T-helper 1 cell treated with Interleukin-12 subunit alpha and Interleukin-12 subunit beta and Interleukin-4 antibody, amounts not matched to agents 30 ng/mL and 1 ng/mL, for 36 hours (primary cell): ENCODE results near the gene CRIM1. TPM values are rescaled to one million over a fixed set of nuclear protein-coding genes. Genes with fewer than 3 reads are reported as not detected.

Experiments used
- intact Hi-C: fragments of 100-400 bp; cut with micrococcal nuclease; formaldehyde crosslinking; loops from one replicate; pipeline ENCODE4 v1.15.1; 2024
- total RNA-seq: library from RNA; stranded (reverse); gene quantifications from 2 replicates; pipeline ENCODE4 v1.2.3, GENCODE V29; 2022

CRIM1 gene
- total RNA-seq, 1 donor from 2014 or later: 11.4 TPM

- intact Hi-C loops: no loop called here
Measured at GRCh38 chr2:36371070-36371874, 15.7 kb downstream of the CRIM1 start.

DNA sequence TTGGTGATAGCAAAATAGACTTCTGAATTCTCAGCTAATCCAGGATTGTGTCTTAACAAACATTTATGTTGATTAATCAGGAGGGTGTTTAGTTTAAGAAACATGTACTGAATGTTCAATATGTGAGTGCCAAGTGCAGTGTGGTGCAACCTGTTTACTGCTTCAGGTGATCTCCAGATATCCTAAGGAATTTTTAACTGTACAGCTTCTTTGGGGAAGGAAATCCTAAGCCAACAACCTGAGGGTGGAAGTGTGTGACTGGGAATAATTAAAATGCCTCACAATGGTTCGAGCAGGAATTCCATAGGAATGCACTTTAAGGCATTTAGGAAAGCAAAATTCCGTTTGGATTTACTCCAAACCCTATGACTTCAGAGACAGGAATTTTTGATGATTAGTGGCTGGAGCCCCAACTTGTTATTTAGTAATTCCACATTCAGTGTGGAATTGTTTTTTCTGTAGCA lies 16.4 kb downstream of the CRIM1 start:
- intact Hi-C loops: no loop called here

DNA sequence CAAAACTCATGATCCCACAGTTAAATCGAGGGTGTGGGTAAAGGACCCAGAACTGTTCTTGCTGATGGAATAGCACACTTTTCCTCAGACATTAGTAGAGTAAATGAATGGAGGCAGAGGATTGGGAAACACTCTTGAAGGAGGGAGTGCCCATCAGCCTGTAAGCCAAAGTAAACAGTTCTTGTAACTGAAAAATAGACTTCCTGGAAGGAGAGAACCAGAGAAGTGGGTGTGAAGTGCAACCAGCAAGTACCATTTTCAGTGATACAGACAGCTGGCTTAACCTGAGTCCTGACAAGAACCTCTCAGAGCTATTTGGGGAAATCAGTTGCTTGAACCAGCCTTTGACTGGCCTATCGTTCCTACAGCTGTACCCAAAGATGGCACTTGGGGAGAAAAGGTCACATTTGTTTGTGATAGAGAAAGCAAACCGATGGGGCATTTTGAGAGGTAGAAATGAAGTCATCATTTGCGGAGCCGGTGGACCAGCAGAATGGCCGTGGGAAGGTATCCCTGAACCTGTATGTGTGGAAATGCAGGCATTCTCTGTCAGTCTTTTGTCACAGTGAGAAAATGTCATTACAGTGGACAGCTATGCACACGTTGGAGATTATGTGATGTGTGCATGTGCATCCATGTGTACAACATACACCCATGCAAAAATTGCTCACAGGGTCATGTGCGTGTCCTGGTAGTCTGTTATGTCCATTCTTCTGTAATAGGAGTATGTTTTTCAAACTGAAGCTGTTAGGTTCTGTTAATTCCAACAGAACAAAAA lies 17.8 kb downstream of the CRIM1 start:
- intact Hi-C loops: no loop called here

- intact Hi-C loops: no loop called here
Measured at GRCh38 chr2:36374585-36374984, 19.0 kb downstream of the CRIM1 start.

GRCh38 chr2:36376319-36376765 lies 20.8 kb downstream of the CRIM1 start:
- intact Hi-C loops: no loop called here

- intact Hi-C loops: no loop called here
Measured at GRCh38 chr2:36376992-36377738, 21.6 kb downstream of the CRIM1 start.

- intact Hi-C loops: no loop called here
Measured at GRCh38 chr2:36379710-36380448, 24.3 kb downstream of the CRIM1 start.

GRCh38 chr2:36380624-36381481 lies 25.3 kb downstream of the CRIM1 start:
- intact Hi-C loops: no loop called here

- intact Hi-C loops: no loop called here
Measured at GRCh38 chr2:36381993-36382392, 26.4 kb downstream of the CRIM1 start.

DNA sequence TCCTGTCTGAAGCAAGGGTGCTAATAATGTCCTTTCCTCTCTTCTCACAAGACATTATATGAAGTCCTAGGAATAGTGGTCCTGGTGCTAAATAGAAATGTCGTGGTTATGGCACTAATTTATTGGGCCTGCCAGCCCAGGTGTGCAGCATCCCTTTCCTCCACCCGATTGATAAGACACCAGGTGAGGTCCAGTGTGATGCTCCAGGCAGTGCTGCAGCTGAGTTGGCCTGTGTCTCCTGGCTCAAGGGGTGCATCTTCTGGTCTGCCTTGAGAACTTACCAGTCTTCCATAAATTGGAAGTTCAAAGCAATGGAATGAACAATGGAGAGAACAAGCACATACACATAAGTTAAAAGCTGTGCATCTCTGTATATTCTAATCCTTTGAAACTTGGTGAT lies 26.9 kb downstream of the CRIM1 start:
- intact Hi-C loops: no loop called here

GRCh38 chr2:36383726-36384125 lies 28.1 kb downstream of the CRIM1 start:
- intact Hi-C loops: no loop called here

DNA sequence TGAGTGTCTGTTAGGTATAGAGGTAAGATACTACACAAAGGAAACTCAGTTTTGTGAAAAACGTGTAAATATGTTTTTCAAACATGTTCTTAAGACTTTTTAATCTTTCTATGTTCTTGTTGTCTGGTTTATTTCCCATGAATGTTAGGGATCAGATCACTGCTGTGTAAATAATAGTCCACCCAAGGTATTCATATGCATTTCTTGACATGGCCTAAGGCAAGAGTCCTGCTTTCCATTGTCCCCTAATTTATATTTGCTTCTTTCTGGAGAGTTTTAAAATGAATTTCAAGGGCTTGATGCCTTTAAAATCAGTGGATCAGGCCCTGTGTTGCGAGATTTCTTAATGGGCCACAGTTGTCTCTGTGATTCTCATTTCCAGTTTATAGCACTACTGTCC lies 28.9 kb downstream of the CRIM1 start:
- intact Hi-C loops: no loop called here

DNA sequence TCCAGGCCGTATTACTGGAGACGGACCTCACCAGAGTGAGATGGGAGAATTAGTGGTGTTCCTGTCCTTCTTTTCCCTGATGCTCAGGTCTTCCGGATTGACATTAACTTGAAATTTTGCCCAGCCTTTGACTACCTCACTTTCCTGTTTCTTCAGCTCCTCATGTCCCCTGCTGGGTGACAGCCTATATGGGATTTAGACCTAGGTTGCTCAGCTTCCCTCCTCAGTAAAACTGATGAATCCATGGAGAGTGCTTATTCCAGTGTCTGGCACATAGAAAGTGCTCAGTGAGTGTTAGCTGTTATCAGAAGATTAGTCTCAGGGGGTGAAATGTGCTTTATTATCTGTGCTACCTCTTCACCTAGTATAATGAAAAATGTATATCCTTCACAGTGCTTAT lies 30.0 kb downstream of the CRIM1 start:
- intact Hi-C loops: no loop called here

DNA sequence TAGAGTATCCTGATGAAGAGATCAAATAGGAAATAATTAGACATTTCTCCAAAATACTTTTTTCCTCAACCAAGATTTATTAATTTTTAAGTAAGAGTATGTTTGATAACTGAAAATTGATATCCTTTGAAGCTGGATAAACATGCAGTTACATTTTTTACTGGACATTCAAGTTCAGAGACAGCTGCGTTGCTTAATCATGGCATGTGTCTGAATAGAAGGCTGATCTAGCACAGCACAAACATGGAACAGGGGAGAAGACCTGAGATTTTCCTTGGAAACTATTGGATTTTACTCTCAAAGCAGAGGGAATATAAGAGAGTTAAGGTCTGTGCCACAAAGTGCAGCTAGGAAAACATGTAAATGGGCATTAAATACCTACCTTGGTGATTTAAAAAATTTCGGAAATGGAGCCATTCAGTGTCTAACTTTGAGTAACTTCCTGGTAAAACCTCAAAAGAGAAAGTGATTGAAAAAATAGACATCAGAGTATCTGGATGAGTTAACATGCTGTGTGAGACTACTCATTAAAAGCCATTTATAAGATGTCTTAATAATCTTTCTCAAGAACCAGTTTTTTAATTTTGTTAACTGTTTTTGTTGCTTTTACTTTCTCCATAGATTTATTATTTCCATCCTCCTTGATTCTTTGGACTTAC lies 31.8 kb downstream of the CRIM1 start:
- intact Hi-C loops: no loop called here

DNA sequence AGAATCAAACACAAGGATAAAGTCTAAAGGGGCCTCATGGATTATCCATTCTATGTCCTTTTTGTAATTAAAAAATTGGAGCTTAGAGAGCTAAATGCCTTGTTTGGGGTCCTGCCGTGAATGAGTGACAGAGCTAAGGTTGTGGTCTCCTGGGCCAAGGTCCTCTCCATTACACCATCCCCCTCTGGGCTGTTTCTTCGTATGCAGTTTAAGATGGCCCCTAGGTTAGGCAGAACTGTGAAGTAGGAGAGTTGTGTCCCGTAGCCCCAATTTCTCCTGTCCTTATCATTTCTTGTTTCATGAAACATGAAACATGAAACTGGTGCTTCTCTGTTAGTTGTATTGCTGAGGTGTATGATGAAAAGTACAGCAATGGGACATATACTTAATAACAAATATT lies 32.9 kb downstream of the CRIM1 start:
- intact Hi-C loops: no loop called here

DNA sequence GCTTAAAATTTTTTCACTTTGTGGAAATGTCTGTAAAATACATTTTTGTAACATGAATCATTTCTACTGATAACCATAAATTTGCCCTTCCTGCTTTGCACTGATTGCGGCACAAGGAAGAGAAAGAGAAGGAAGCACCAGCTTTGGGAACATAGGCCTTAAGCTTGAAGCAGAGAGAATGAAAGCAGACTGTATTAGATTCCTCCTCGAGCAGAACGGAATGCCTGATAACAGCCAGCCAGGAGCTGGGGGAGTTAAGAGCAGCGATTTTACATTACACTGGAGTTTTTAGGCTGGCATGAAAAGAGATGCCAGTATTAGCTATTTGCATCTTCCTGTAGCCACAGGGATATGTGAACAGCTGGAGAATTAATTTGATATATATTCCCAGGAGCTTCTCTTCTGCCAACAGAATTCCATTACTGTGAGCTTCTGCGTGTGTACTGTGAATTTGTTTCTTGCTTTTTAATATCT lies 33.5 kb downstream of the CRIM1 start:
- intact Hi-C loops: no loop called here

DNA sequence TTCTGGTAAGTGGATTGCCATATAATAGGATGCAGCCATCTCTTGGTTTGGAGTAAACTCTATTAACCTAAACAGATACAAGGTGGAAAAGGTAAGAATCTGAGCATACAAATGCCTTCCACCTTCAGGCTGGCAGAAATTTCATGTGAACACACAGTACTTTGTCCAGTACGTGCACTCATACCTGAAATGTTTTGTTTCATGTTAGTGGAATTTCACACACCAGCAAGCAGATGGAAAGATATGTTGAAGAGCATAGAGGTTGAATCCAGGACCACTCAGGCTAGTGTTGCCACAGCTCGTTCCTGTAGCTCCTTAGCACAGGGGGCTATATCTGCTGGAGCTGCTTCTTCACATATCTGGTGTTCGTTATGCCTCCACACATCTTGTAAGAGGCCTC lies 34.0 kb downstream of the CRIM1 start:
- intact Hi-C loops: no loop called here

- intact Hi-C loops: no loop called here
Measured at GRCh38 chr2:36392571-36393255, 37.1 kb downstream of the CRIM1 start.

- intact Hi-C loops: no loop called here
Measured at GRCh38 chr2:36393738-36394256, 38.2 kb downstream of the CRIM1 start.
